Activated CD4-positive, alpha-beta T cell treated with anti-CD3 and anti-CD28 coated beads for 4 hours (primary cell): ENCODE measurements around the gene RBM8A.
A peak's percentile ranks its signal among the peaks of the same experiment; 100 is the strongest.
"Not testable (repeated sequence)": the region's sequence is repeated elsewhere in the genome, so short reads cannot be mapped to it uniquely, and the experiment has no call there.

Source experiments
- DNase-seq, 2 donors: peaks; one replicate each; pipeline ENCODE4 v3.0.0-alpha.2; 2020

Gene RBM8A

GRCh38 chr1:145956361-145956760 is 29.1 kb upstream of the RBM8A start:
- no peak for DNase-seq

- DNase-seq: no peak
These were observed 28.2 kb upstream of the RBM8A start for GRCh38 chr1:145955436-145955835.

GRCh38 chr1:145953861-145954260 is 26.6 kb upstream of the RBM8A start:
- DNase-seq: no peak

- no peak for DNase-seq
These were observed 25.6 kb upstream of the RBM8A start for GRCh38 chr1:145952903-145953302.

- DNase-seq: no peak
These were observed 24.2 kb upstream of the RBM8A start for GRCh38 chr1:145951526-145951925.

GRCh38 chr1:145949219-145949618 is 21.9 kb upstream of the RBM8A start:
- no peak for DNase-seq

GRCh38 chr1:145947551-145947950 is 20.3 kb upstream of the RBM8A start:
- DNase-seq: no peak

- no peak for DNase-seq
These were observed 19.2 kb upstream of the RBM8A start for GRCh38 chr1:145946477-145946986.

GRCh38 chr1:145944532-145944931 is 17.2 kb upstream of the RBM8A start:
- DNase-seq: no peak

- no peak for DNase-seq
These were observed 15.6 kb upstream of the RBM8A start for GRCh38 chr1:145942871-145943270.

- no peak for DNase-seq
These were observed 15.1 kb upstream of the RBM8A start for GRCh38 chr1:145942405-145942804.

- no peak for DNase-seq
These were observed 10.2 kb upstream of the RBM8A start for GRCh38 chr1:145937436-145937835.

GRCh38 chr1:145936247-145936646 is 9.0 kb upstream of the RBM8A start:
- no peak for DNase-seq

- no peak for DNase-seq
These were observed 8.4 kb upstream of the RBM8A start for GRCh38 chr1:145935708-145936107.

- peak; percentile 19 to 28 for DNase-seq
These were observed 5.3 kb upstream of the RBM8A start for GRCh38 chr1:145932522-145933009.

- no peak for DNase-seq
These were observed 796 bp upstream of the RBM8A start for GRCh38 chr1:145927916-145928643.

- DNase-seq: peak; percentile 38 to 49
These were observed 610 bp downstream of the RBM8A start for GRCh38 chr1:145926686-145927062.

- no peak for DNase-seq
These were observed 5.0 kb downstream of the RBM8A start for GRCh38 chr1:145922266-145922665.

GRCh38 chr1:145920297-145920696 is 7.0 kb downstream of the RBM8A start:
- not testable (repeated sequence) for DNase-seq

- DNase-seq: no peak
These were observed 8.0 kb downstream of the RBM8A start for GRCh38 chr1:145918992-145919939.

GRCh38 chr1:145918144-145918991 is 8.9 kb downstream of the RBM8A start, which contains the start of gene PEX11B:
PEX11B (minus strand) TSS chr1:145918717; CDS start chr1:145918688, 29 bp downstream.
- peak; percentile 89 to 91 for DNase-seq

- DNase-seq: no peak
These were observed 9.7 kb downstream of the RBM8A start for GRCh38 chr1:145917595-145917994.

- DNase-seq: no peak
These were observed 10.5 kb downstream of the RBM8A start for GRCh38 chr1:145916745-145917144.
